Natural killer cell (primary cell): ENCODE data around the gene GPX2. TPM values are rescaled to one million over a fixed set of nuclear protein-coding genes. Genes with fewer than 3 reads are reported as not detected.

Experiments
- ATAC-seq, 3 donors: fragments of 150-1000 bp in 2 of 3; fragments of 200-7000 bp in 1 of 3; cut with Tn5 transposase; 1 replicate in 1 of 3; 2 replicates in 2 of 3; pipeline ENCODE4 v1.10.0; 2021; ENCODE audit warnings: mild to moderate bottlenecking in 2 of 3, moderate library complexity in 2 of 3
- DNase-seq, 2 donors: peaks; one replicate each; pipeline versions ENCODE4 v3.0.0 to v3.0.0-alpha.2; 2013 to 2021; ENCODE audit warnings: mixed read lengths in 1 of 2
- H3K27ac ChIP-seq: one replicate; pipeline ENCODE4 v1.5.1; 2013; ENCODE audit warnings: mild to moderate bottlenecking, low read length
- H3K27me3 ChIP-seq: one replicate; pipeline ENCODE4 v1.6.1; 2013; ENCODE audit warnings: low read length; ENCODE audit not compliant: control insufficient read depth, insufficient read depth
- H3K36me3 ChIP-seq: one replicate; pipeline ENCODE4 v1.6.1; 2013; ENCODE audit warnings: low read length; ENCODE audit not compliant: control insufficient read depth, insufficient read depth
- H3K4me1 ChIP-seq: one replicate; pipeline ENCODE4 v1.6.1; 2013; ENCODE audit warnings: low read length; ENCODE audit not compliant: control insufficient read depth, insufficient read depth
- H3K4me3 ChIP-seq: one replicate; pipeline ENCODE4 v1.5.1; 2013; ENCODE audit warnings: low read length
- H3K9me3 ChIP-seq: one replicate; pipeline ENCODE4 v1.6.1; 2013; ENCODE audit warnings: low read length; ENCODE audit not compliant: control insufficient read depth, insufficient read depth
- H3K27ac Mint-ChIP-seq, 2 donors: one replicate each; pipeline ENCODE4 v1.8.0; 2022; ENCODE audit warnings: mild to moderate bottlenecking in 2 of 2, mixed read lengths in 2 of 2, moderate library complexity in 1 of 2
- H3K27me3 Mint-ChIP-seq, 2 donors: one replicate each; pipeline ENCODE4 v1.8.0; 2022; ENCODE audit warnings: low read depth in 2 of 2, mixed read lengths in 2 of 2
- H3K36me3 Mint-ChIP-seq: one replicate; pipeline ENCODE4 v1.8.0; 2022; ENCODE audit warnings: mixed read lengths
- H3K4me1 Mint-ChIP-seq, 2 donors: one replicate each; pipeline ENCODE4 v1.8.0; 2022; ENCODE audit warnings: mixed read lengths in 2 of 2
- H3K4me3 Mint-ChIP-seq: one replicate; pipeline ENCODE4 v1.8.0; 2022; ENCODE audit warnings: mild to moderate bottlenecking, moderate library complexity, mixed read lengths
- H3K9me3 Mint-ChIP-seq, 2 donors: one replicate each; pipeline ENCODE4 v1.8.0; 2022; ENCODE audit warnings: mixed read lengths in 2 of 2
- CTCF ChIP-seq: fragments of 200-600 bp; IDR thresholded peaks from one replicate; pipeline ENCODE4 v1.8.0; 2022; ENCODE audit warnings: antibody characterized with exemption
- WGBS: methylation state at CpG from one replicate; pipeline ENCODE4 v1.1.7; 2013; ENCODE audit warnings: missing lambda C conversion rate; ENCODE audit not compliant: insufficient coverage; 5-methylcytosine and 5-hydroxymethylcytosine counted together
- intact Hi-C: fragments of 100-400 bp; cut with micrococcal nuclease; formaldehyde crosslinking; loops from one replicate; pipeline ENCODE4 v1.14.2; 2022
- total RNA-seq, 4 donors: library from RNA; stranded (reverse); fragments of 120-200 nt in 1 of 4; gene quantifications; one replicate each; pipeline versions ENCODE4 v1.2.3 to v1.2.4, GENCODE V29; 2013 to 2022

GPX2 gene
- total RNA-seq, 3 donors from 2014 or later (not counting 1 experiment from before 2014, with no cell fraction given) = not detected

- Mint-ChIP-seq H3K4me3 (no peak overlapping the region), H3K27ac (no peak overlapping the region), H3K9me3 (no peaks in the 10 kb centered on the region), H3K36me3 (peaks cover 5% of the 10 kb centered on the region), H3K4me1 (peaks cover 54 to 57% of the 10 kb centered on the region in 2 donors), H3K27me3 (no peaks in the 10 kb centered on the region)
- Histone ChIP-seq H3K4me3 (no peak overlapping the region), H3K9me3 (no peaks in the 10 kb centered on the region), H3K27ac (no peak overlapping the region), H3K27me3 (no peaks in the 10 kb centered on the region), H3K4me1 (peaks cover 14% of the 10 kb centered on the region), H3K36me3 (peaks cover 19% of the 10 kb centered on the region)
- intact Hi-C loops = no loop called here
- 96% methylated on average over 5 of the region's 5 CpGs for WGBS
- no peak for ATAC-seq
- no peak for DNase-seq
- TF ChIP-seq CTCF = no peak
These were observed 22.9 kb downstream of the GPX2 start for GRCh38 chr14:64919618-64920017.

GRCh38 chr14:64919215-64919614 lies 23.3 kb downstream of the GPX2 start:
- intact Hi-C loops = no loop called here
- H3K27me3 ChIP-seq = no peaks in the 10 kb centered on the region
- H3K4me3 Mint-ChIP-seq = no peak overlapping the region

GRCh38 chr14:64918216-64918615 lies 24.3 kb downstream of the GPX2 start:
- Histone ChIP-seq H3K9me3 (no peaks in the 10 kb centered on the region), H3K36me3 (peaks cover 11% of the 10 kb centered on the region), H3K27me3 (no peaks in the 10 kb centered on the region), H3K4me3 (no peak overlapping the region), H3K4me1 (peaks cover 14% of the 10 kb centered on the region), H3K27ac (no peak overlapping the region)
- H3K27ac Mint-ChIP-seq = peak overlapping the region; percentile 5 to 60
- no peaks in the 10 kb centered on the region for H3K9me3 Mint-ChIP-seq
- intact Hi-C loops = no loop called here
- peaks cover 62 to 64% of the 10 kb centered on the region in 2 donors for H3K4me1 Mint-ChIP-seq
- ATAC-seq (no peak), DNase-seq (no peak)
- WGBS = 100% methylated on average over 4 of the region's 4 CpGs
- no peak for TF ChIP-seq CTCF
- H3K27me3 Mint-ChIP-seq = no peaks in the 10 kb centered on the region
- no peaks in the 10 kb centered on the region for H3K36me3 Mint-ChIP-seq
- peak overlapping the region; percentile 32 for H3K4me3 Mint-ChIP-seq

More at GRCh38 chr14:64919215-64919614, 23.3 kb downstream of the GPX2 start:
- TF ChIP-seq CTCF = no peak
- H3K9me3 Mint-ChIP-seq = no peaks in the 10 kb centered on the region
- peaks cover 14% of the 10 kb centered on the region for H3K4me1 ChIP-seq
- ATAC-seq (no peak), DNase-seq (no peak)
- peaks cover 57 to 60% of the 10 kb centered on the region in 2 donors for H3K4me1 Mint-ChIP-seq
- H3K36me3 Mint-ChIP-seq = peaks cover under 1% of the 10 kb centered on the region
- H3K27ac Mint-ChIP-seq = no peak overlapping the region
- H3K4me3 ChIP-seq = no peak overlapping the region
- H3K9me3 ChIP-seq = no peaks in the 10 kb centered on the region
- no peaks in the 10 kb centered on the region for H3K27me3 Mint-ChIP-seq
- no peak overlapping the region for H3K27ac ChIP-seq
- H3K36me3 ChIP-seq = peaks cover 15% of the 10 kb centered on the region

DNA sequence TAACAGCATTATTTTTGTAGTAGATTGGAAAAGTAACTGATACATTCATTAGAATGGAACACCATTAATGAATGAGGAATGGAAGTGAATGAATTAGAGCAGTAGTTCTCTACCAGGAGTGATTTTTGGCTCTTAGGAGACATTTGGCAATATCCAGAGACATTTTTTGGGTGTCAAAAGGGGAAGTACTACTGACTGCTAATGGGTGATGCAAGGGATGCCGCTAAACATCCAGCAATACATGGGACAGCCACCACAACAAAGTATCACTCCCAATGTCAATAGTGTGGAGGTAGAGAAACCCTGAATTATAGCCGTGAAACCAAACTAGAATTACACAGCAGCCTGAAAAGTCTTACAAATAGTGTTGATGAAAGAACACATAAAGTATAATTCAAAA lies 26.7 kb downstream of the GPX2 start:
- DNase-seq (no peak), ATAC-seq (no peak)
- H3K27ac Mint-ChIP-seq = peak overlapping the region; percentile 97 to 98
- no peaks in the 10 kb centered on the region for H3K9me3 ChIP-seq
- H3K36me3 ChIP-seq = peaks cover 8% of the 10 kb centered on the region
- H3K36me3 Mint-ChIP-seq = no peaks in the 10 kb centered on the region
- H3K4me1 Mint-ChIP-seq = peaks cover 51 to 63% of the 10 kb centered on the region in 2 donors
- H3K27ac ChIP-seq = peak overlapping the region; percentile 19
- no peaks in the 10 kb centered on the region for H3K27me3 Mint-ChIP-seq
- no peak for TF ChIP-seq CTCF
- no peaks in the 10 kb centered on the region for H3K9me3 Mint-ChIP-seq
- peak overlapping the region; percentile 96 for H3K4me3 Mint-ChIP-seq
- no peaks in the 10 kb centered on the region for H3K27me3 ChIP-seq
- peaks cover 14% of the 10 kb centered on the region for H3K4me1 ChIP-seq
- H3K4me3 ChIP-seq = no peak overlapping the region
- WGBS = 83% methylated on average over 1 of the region's 2 CpGs
- intact Hi-C loops = loop anchor here (1.0 to 2.0 kb wide), 2 partner anchors 13 to 71 kb away; partner anchors contain the start of gene FNTB
